GM23338 (cell line): ENCODE results near the gene BMPR1B. TPM values are rescaled to one million over a fixed set of nuclear protein-coding genes. Genes with fewer than 3 reads are reported as not detected.

Experiments used
- ATAC-seq: fragments of 200-7000 bp; cut with Tn5 transposase; 3 replicates; pipeline ENCODE4 v1.9.1; 2020
- DNase-seq: peaks from one replicate; pipeline ENCODE4 v3.0.0-alpha.2; 2015; ENCODE audit warnings: low spot score
- H2AFZ ChIP-seq: fragments of 200-600 bp; sonication (generic); 2 replicates; pipeline ENCODE4 v1.8.0; 2016; ENCODE audit warnings: antibody characterized with exemption, mild to moderate bottlenecking, moderate library complexity
- H3F3A ChIP-seq: fragments of 200-600 bp; sonication (generic); replicated peaks from 2 replicates; pipeline ENCODE4 v1.8.0; 2017; ENCODE audit warnings: antibody characterized with exemption, mixed run types, low read depth
- H3K27ac ChIP-seq: fragments of 200-600 bp; sonication (generic); 2 replicates; pipeline ENCODE4 v1.6.1; 2016; ENCODE audit warnings: low read depth
- H3K27me3 ChIP-seq: fragments of 200-600 bp; sonication (generic); 2 replicates; pipeline ENCODE4 v1.8.0; 2016; ENCODE audit warnings: mild to moderate bottlenecking, mixed run types, moderate library complexity; ENCODE audit not compliant: insufficient read depth
- H3K36me3 ChIP-seq: fragments of 200-600 bp; sonication (generic); 2 replicates; pipeline ENCODE4 v1.8.0; 2016; ENCODE audit warnings: mild to moderate bottlenecking; ENCODE audit not compliant: insufficient read depth
- H3K4me1 ChIP-seq: fragments of 200-600 bp; sonication (generic); 2 replicates; pipeline ENCODE4 v1.8.0; 2016; ENCODE audit warnings: mild to moderate bottlenecking, moderate library complexity; ENCODE audit not compliant: insufficient read depth
- H3K4me2 ChIP-seq: fragments of 200-600 bp; sonication (generic); 2 replicates; pipeline ENCODE4 v1.7.1; 2017; ENCODE audit warnings: mixed run types
- H3K4me3 ChIP-seq: fragments of 200-600 bp; sonication (generic); 2 replicates; pipeline ENCODE4 v1.6.1; 2016; ENCODE audit warnings: mixed run types
- H3K79me2 ChIP-seq: fragments of 200-600 bp; sonication (generic); replicated peaks from 2 replicates; pipeline ENCODE4 v1.8.0; 2017; ENCODE audit warnings: mild to moderate bottlenecking; ENCODE audit not compliant: insufficient read depth
- H3K9me2 ChIP-seq: fragments of 200-600 bp; sonication (generic); 2 replicates; pipeline ENCODE4 v1.8.0; 2017; ENCODE audit not compliant: insufficient read depth
- H4K20me1 ChIP-seq: fragments of 200-600 bp; sonication (generic); replicated peaks from 2 replicates; pipeline ENCODE4 v1.8.0; 2017; ENCODE audit warnings: mild to moderate bottlenecking; ENCODE audit not compliant: insufficient read depth
- H3K27ac Mint-ChIP-seq: 2 replicates; pipeline ENCODE4 v1.8.0; 2020; ENCODE audit warnings: inconsistent platforms, mild to moderate bottlenecking, moderate library complexity, mixed read lengths
- H3K27me3 Mint-ChIP-seq: 3 replicates; pipeline ENCODE4 v1.8.0; 2022; ENCODE audit warnings: low read depth, mild to moderate bottlenecking, moderate library complexity, mixed read lengths, inconsistent platforms; ENCODE audit not compliant: insufficient read depth, poor library complexity
- H3K36me3 Mint-ChIP-seq: 3 replicates; pipeline ENCODE4 v1.8.0; 2021; ENCODE audit warnings: low read depth, mild to moderate bottlenecking, inconsistent platforms, moderate library complexity, mixed read lengths
- H3K4me1 Mint-ChIP-seq: 3 replicates; pipeline ENCODE4 v1.8.0; 2020; ENCODE audit warnings: mild to moderate bottlenecking, inconsistent platforms, mixed read lengths
- H3K4me3 Mint-ChIP-seq: 3 replicates; pipeline ENCODE4 v1.8.0; 2021; ENCODE audit warnings: moderate library complexity, mild to moderate bottlenecking, inconsistent platforms, mixed read lengths
- H3K9me3 Mint-ChIP-seq: 3 replicates; pipeline ENCODE4 v1.8.0; 2020; ENCODE audit warnings: moderate library complexity, mild to moderate bottlenecking, inconsistent platforms, mixed read lengths
- EZH2 ChIP-seq: fragments of 200-600 bp; sonication (generic); IDR thresholded peaks from one replicate; pipeline ENCODE4 v1.8.0; 2017; ENCODE audit warnings: antibody characterized with exemption, mild to moderate bottlenecking, low read depth; ENCODE audit not compliant: unreplicated experiment
- JUNB ChIP-seq: IDR thresholded peaks from one replicate; pipeline ENCODE4 v1.6.1; 2016; ENCODE audit warnings: antibody characterized with exemption; ENCODE audit not compliant: unreplicated experiment
- POLR2AphosphoS5 ChIP-seq: IDR thresholded peaks from 2 replicates; pipeline ENCODE4 v1.6.1; 2016; ENCODE audit warnings: antibody characterized with exemption, low read depth
- STAT1 ChIP-seq: IDR thresholded peaks from one replicate; pipeline ENCODE4 v1.6.1; 2016; ENCODE audit warnings: antibody characterized with exemption; ENCODE audit not compliant: unreplicated experiment
- ZNF114 ChIP-seq: fragments of 250-450 bp; sonication (Bioruptor Pico); IDR thresholded peaks from 2 replicates; pipeline ENCODE4 v1.5.0; 2020; ENCODE audit warnings: mild to moderate bottlenecking, moderate library complexity
- polyA plus RNA-seq: library from polyadenylated mRNA; unstranded; fragments of >200 nt; fragmentation: Nextera tagmentation; extraction: Ambion mirVana; gene quantifications from 2 replicates; pipeline ENCODE4 v1.2.1, GENCODE V29; 2016
- total RNA-seq: library from RNA; depleted of rRNA; stranded (reverse); fragments of >200 nt; shearing (Covaris generic); gene quantifications from 2 replicates; pipeline ENCODE4 v1.2.3, GENCODE V29; 2014
- TF ChIP-seq, protein P1 (sequence below): fragments of 250-450 bp; sonication (Bioruptor Pico); IDR thresholded peaks from 2 replicates; pipeline ENCODE4 v1.5.0; 2020; ENCODE audit warnings: mild to moderate bottlenecking, moderate library complexity

BMPR1B gene
- total and polyA plus RNA-seq, 2 experiments from 2014 or later: 0.48 to 1.0 TPM

DNA sequence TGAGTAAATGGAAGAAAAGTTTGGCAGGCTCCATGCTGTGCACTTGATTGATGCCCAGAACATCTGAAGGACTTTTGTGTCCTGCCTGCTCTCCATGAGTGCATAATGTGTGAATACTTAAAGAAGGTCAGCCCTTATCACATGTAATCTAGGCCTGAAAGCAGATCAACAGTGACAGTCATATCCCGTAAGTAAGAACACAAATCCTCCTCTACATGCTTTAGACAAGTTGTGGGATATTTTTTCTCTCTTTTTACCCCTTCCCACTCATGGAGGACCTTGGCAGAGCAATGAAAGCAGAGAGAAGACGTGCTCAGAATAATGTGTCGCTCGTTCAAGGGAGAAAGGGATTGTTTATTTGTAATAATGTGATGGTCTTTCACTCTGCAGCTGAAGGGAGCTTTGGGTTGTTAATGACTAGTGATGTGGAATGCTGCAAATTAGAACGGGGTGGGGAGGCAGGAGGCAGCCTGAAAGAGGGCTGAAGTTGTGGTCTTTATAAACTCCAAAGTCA lies 286.6 kb downstream of the BMPR1B start (continued):
- TF ChIP-seq, protein P1, sequence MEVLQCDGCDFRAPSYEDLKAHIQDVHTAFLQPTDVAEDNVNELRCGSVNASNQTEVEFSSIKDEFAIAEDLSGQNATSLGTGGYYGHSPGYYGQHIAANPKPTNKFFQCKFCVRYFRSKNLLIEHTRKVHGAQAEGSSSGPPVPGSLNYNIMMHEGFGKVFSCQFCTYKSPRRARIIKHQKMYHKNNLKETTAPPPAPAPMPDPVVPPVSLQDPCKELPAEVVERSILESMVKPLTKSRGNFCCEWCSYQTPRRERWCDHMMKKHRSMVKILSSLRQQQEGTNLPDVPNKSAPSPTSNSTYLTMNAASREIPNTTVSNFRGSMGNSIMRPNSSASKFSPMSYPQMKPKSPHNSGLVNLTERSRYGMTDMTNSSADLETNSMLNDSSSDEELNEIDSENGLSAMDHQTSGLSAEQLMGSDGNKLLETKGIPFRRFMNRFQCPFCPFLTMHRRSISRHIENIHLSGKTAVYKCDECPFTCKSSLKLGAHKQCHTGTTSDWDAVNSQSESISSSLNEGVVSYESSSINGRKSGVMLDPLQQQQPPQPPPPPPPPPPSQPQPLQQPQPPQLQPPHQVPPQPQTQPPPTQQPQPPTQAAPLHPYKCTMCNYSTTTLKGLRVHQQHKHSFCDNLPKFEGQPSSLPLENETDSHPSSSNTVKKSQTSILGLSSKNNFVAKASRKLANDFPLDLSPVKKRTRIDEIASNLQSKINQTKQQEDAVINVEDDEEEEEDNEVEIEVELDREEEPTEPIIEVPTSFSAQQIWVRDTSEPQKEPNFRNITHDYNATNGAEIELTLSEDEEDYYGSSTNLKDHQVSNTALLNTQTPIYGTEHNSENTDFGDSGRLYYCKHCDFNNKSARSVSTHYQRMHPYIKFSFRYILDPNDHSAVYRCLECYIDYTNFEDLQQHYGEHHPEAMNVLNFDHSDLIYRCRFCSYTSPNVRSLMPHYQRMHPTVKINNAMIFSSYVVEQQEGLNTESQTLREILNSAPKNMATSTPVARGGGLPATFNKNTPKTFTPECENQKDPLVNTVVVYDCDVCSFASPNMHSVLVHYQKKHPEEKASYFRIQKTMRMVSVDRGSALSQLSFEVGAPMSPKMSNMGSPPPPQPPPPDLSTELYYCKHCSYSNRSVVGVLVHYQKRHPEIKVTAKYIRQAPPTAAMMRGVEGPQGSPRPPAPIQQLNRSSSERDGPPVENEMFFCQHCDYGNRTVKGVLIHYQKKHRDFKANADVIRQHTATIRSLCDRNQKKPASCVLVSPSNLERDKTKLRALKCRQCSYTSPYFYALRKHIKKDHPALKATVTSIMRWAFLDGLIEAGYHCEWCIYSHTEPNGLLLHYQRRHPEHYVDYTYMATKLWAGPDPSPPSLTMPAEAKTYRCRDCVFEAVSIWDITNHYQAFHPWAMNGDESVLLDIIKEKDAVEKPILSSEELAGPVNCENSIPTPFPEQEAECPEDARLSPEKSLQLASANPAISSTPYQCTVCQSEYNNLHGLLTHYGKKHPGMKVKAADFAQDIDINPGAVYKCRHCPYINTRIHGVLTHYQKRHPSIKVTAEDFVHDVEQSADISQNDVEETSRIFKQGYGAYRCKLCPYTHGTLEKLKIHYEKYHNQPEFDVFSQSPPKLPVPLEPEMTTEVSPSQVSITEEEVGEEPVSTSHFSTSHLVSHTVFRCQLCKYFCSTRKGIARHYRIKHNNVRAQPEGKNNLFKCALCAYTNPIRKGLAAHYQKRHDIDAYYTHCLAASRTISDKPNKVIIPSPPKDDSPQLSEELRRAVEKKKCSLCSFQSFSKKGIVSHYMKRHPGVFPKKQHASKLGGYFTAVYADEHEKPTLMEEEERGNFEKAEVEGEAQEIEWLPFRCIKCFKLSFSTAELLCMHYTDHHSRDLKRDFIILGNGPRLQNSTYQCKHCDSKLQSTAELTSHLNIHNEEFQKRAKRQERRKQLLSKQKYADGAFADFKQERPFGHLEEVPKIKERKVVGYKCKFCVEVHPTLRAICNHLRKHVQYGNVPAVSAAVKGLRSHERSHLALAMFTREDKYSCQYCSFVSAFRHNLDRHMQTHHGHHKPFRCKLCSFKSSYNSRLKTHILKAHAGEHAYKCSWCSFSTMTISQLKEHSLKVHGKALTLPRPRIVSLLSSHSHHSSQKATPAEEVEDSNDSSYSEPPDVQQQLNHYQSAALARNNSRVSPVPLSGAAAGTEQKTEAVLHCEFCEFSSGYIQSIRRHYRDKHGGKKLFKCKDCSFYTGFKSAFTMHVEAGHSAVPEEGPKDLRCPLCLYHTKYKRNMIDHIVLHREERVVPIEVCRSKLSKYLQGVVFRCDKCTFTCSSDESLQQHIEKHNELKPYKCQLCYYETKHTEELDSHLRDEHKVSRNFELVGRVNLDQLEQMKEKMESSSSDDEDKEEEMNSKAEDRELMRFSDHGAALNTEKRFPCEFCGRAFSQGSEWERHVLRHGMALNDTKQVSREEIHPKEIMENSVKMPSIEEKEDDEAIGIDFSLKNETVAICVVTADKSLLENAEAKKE (CRISPR knock-in tag): no peak
- no peak for TF ChIP-seq ZNF114 (CRISPR knock-in tag)
- no peak for TF ChIP-seq JUNB

DNA sequence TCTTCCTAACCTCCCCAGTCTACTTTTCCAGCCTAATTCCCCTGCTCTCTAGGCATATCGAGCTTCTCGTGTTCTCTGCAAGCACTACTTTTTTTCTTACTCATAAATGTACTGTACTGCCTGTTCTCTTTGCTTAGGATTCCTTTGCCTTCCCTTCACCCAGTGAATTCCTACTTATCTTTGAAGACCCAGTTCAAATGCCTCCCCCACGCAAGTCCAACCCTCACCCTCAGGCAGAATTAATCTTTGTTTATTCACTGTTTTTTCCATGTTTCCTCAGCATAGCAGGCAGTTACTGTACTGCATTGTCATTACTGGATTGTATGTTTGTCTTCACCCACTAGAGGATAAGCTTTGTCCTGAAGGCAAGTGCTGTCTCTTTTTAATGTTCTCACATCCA lies 287.7 kb downstream of the BMPR1B start:
- Mint-ChIP-seq H3K9me3 (no peaks in the 10 kb centered on the region), H3K27ac (no peak overlapping the region), H3K4me3 (no peak overlapping the region), H3K4me1 (no peaks in the 10 kb centered on the region; the same call in 2 of the 3 replicates), H3K36me3 (no peaks in the 10 kb centered on the region), H3K27me3 (no peaks in the 10 kb centered on the region)
- Histone ChIP-seq H3K27me3 (no peaks in the 10 kb centered on the region), H3K79me2 (no peaks in the 10 kb centered on the region), H3K4me2 (no peak overlapping the region), H3K4me3 (no peak overlapping the region), H3K27ac (no peak overlapping the region), H2AFZ (no peak overlapping the region), H4K20me1 (no peaks in the 10 kb centered on the region), H3K36me3 (no peaks in the 10 kb centered on the region), H3F3A (no peaks in the 10 kb centered on the region), H3K9me2 (no peaks in the 10 kb centered on the region), H3K4me1 (peaks cover 19% of the 10 kb centered on the region)
- DNase-seq (no peak), ATAC-seq (no peak)
- no peak for TF ChIP-seq JUNB
- no peak for TF ChIP-seq POLR2AphosphoS5
- no peak for TF ChIP-seq STAT1
- TF ChIP-seq EZH2: no peak
- TF ChIP-seq, protein P1 (CRISPR knock-in tag): no peak
